ENCODE measurements around the gene TMEM231. TPM values are rescaled to one million over a fixed set of nuclear protein-coding genes. Genes with fewer than 3 reads are reported as not detected.

The TMEM231 gene
- total RNA-seq, 1 experiment from 2014 or later: 9.0 TPM

GRCh38 chr16:75599452-75600277 lies 43.6 kb upstream of the TMEM231 start:
- ChIA-PET POLR2A (no interaction called here), CTCF (no interaction called here)
- in situ Hi-C loops (cut with HindIII; ENCODE audit: low pct_unique_long_range_greater_than_20kb, low sequenced_read_pairs) (no loop called here), intact Hi-C loops (cut with micrococcal nuclease; ENCODE audit: unreplicated experiment) (no loop called here)
- Histone ChIP-seq H3K4me3 (ENCODE audit: low read depth in 2 of 2, low read length in 2 of 2) (no peak overlapping the region), H3K9me3 (ENCODE audit: control insufficient read depth, insufficient read depth, low read depth, low read length) (no peaks in the 10 kb centered on the region), H3K4me1 (ENCODE audit: control insufficient read depth, insufficient read depth, low read length) (no peaks in the 10 kb centered on the region), H3K36me3 (ENCODE audit: control insufficient read depth, insufficient read depth, low read length) (peaks cover 5% of the 10 kb centered on the region), H3K27ac (ENCODE audit: low read length) (no peak overlapping the region), H3K27me3 (ENCODE audit: control insufficient read depth, insufficient read depth, low read length) (no peaks in the 10 kb centered on the region)
- TF ChIP-seq POLR2AphosphoS5 (IDR thresholded peaks at IDR 0.05; ENCODE audit: low read depth, low read length): no peak
- no peak for TF ChIP-seq SIN3A (IDR thresholded peaks at IDR 0.05; ENCODE audit: borderline replicate concordance, insufficient read depth, low read depth, low read length)
- no peak for TF ChIP-seq TCF7L2 (IDR thresholded peaks at IDR 0.05; ENCODE audit: low read depth, low read length)
- TF ChIP-seq REST (IDR thresholded peaks at IDR 0.05; ENCODE audit: insufficient read depth in 1 of 2, low read depth in 2 of 2, low read length in 1 of 2): no peak
- no peak for TF ChIP-seq CTCF (IDR thresholded peaks at IDR 0.05)
- BruUV-seq (replicated peaks): TSS peak; percentile 48
- DNase-seq (ENCODE audit: low read depth, low spot score): no peak
- no peak for ATAC-seq

GRCh38 chr16:75593825-75594820 lies 38.1 kb upstream of the TMEM231 start:
- no peak overlapping the region for H3K4me3 ChIP-seq (ENCODE audit: low read depth in 2 of 2, low read length in 2 of 2)
- ATAC-seq (no peak), DNase-seq (ENCODE audit: low read depth, low spot score) (no peak)
- ChIA-PET POLR2A (no interaction called here), CTCF (no interaction called here)
- no peaks in the 10 kb centered on the region for H3K27me3 ChIP-seq (ENCODE audit: control insufficient read depth, insufficient read depth, low read length)
- TF ChIP-seq POLR2AphosphoS5 (IDR thresholded peaks at IDR 0.05; ENCODE audit: low read depth, low read length): no peak
- no peak for TF ChIP-seq SIN3A (IDR thresholded peaks at IDR 0.05; ENCODE audit: borderline replicate concordance, insufficient read depth, low read depth, low read length)
- no peak for TF ChIP-seq REST (IDR thresholded peaks at IDR 0.05; ENCODE audit: insufficient read depth in 1 of 2, low read depth in 2 of 2, low read length in 1 of 2)
- no peak for TF ChIP-seq TCF7L2 (IDR thresholded peaks at IDR 0.05; ENCODE audit: low read depth, low read length)
- TF ChIP-seq CTCF (IDR thresholded peaks at IDR 0.05): no peak
- H3K4me1 ChIP-seq (ENCODE audit: control insufficient read depth, insufficient read depth, low read length): no peaks in the 10 kb centered on the region
- H3K36me3 ChIP-seq (ENCODE audit: control insufficient read depth, insufficient read depth, low read length): no peaks in the 10 kb centered on the region
- BruUV-seq (replicated peaks): no TSS peak
- intact Hi-C loops (cut with micrococcal nuclease; ENCODE audit: unreplicated experiment): no loop called here
- H3K9me3 ChIP-seq (ENCODE audit: control insufficient read depth, insufficient read depth, low read depth, low read length): no peaks in the 10 kb centered on the region
- no peak overlapping the region for H3K27ac ChIP-seq (ENCODE audit: low read length)
- in situ Hi-C loops (cut with HindIII; ENCODE audit: low pct_unique_long_range_greater_than_20kb, low sequenced_read_pairs): no loop called here
